Measurements from ENCODE around the gene DUSP2. TPM values are rescaled to one million over a fixed set of nuclear protein-coding genes. Genes with fewer than 3 reads are reported as not detected.

The DUSP2 gene
- total and polyA plus RNA-seq, 9 of the 15 experiments (the other 6 are each of a cell fraction or from before 2014, with no cell fraction given): 0.04 to 0.18 TPM; not detected in 7

DNA sequence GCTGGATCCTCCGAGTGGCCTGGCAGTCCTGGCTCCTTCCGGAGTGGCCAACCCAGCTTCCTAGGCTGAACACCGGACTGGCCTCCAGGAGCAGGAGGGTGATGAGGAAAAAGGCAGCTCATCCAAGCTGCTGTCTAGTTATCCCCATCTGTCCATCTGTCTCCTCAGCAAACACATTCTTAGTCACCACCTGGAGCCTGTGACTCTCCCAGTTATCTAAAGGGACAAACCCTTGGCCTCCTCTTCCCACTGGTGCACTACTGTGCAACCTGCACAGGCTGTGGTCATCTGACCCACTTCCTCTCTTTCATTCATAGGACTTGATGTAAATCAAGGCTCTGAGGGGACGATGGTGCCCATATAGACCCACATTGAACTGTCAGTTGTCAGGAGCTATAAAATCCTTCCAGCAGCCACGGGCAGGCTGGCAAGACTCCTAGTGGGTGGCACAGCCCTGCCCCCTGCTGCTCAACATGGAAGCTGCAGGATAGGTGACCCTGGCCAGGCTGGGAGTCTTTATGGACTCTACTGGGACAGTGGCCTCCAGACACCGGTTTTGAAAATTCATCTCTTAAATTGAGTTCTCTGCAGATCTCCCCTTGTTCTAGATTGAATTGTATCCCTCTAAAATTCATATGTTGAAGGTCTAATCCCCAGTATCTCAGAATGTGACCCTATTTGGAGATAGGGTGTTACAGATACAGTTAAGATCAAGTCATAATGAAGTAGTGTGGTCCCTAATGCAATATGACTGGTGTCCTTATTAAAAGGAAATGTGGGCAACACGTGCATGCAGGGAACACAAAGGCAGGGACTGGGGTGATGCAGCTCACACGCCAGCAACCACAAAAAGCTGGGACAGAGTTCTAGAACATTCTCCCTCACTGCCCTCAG, 29.3 kb upstream of the DUSP2 start (continued):
- TF ChIP-seq BHLHE40 (IDR thresholded peaks at IDR 0.05; ENCODE audit: low read length): peak; percentile 16; the same call in 1 of the 2 replicates
- TF ChIP-seq, protein P1, sequence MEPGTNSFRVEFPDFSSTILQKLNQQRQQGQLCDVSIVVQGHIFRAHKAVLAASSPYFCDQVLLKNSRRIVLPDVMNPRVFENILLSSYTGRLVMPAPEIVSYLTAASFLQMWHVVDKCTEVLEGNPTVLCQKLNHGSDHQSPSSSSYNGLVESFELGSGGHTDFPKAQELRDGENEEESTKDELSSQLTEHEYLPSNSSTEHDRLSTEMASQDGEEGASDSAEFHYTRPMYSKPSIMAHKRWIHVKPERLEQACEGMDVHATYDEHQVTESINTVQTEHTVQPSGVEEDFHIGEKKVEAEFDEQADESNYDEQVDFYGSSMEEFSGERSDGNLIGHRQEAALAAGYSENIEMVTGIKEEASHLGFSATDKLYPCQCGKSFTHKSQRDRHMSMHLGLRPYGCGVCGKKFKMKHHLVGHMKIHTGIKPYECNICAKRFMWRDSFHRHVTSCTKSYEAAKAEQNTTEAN (CRISPR knock-in tag; IDR thresholded peaks at IDR 0.05): no peak
- TF ChIP-seq DEAF1 (CRISPR knock-in tag; IDR thresholded peaks at IDR 0.05): peak; percentile 75
- no peak for TF ChIP-seq TGIF2 (CRISPR knock-in tag; IDR thresholded peaks at IDR 0.05)
- TF ChIP-seq ZBTB17 (CRISPR knock-in tag; IDR thresholded peaks at IDR 0.05): no peak
- TF ChIP-seq, protein P2, sequence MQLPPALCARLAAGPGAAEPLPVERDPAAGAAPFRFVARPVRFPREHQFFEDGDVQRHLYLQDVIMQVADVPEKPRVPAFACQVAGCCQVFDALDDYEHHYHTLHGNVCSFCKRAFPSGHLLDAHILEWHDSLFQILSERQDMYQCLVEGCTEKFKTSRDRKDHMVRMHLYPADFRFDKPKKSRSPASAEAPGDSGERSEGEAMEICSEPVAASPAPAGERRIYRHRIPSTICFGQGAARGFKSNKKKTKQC (CRISPR knock-in tag; IDR thresholded peaks at IDR 0.05): no peak
- TF ChIP-seq TFAP4 (CRISPR knock-in tag; IDR thresholded peaks at IDR 0.05; ENCODE audit: borderline replicate concordance): peak; percentile 6; the same call in 1 of the 2 replicates
- TF ChIP-seq MAFK (IDR thresholded peaks at IDR 0.05; ENCODE audit: low read length): 0 out of 2 replicates have a peak, but pooled peaks have one; percentile 8
- no peak for TF ChIP-seq PTRF (tag; IDR thresholded peaks at IDR 0.05)
- no peak for TF ChIP-seq GABPB1 (CRISPR knock-in tag; IDR thresholded peaks at IDR 0.05)
- peak; percentile 58 for TF ChIP-seq CBFA2T3 (IDR thresholded peaks at IDR 0.05)
- peak; percentile 64; the same call in 1 of the 2 replicates for TF ChIP-seq ARID2 (IDR thresholded peaks at IDR 0.05)
- TF ChIP-seq JUND (IDR thresholded peaks at IDR 0.05; ENCODE audit: borderline replicate concordance, low read depth, low read length): no peak
- TF ChIP-seq JUND (tag; IDR thresholded peaks at IDR 0.05; ENCODE audit: borderline replicate concordance, low read depth, low read length): 0 out of 3 replicates have a peak, but pooled peaks have one; percentile 13
- no peak for TF ChIP-seq HSF4 (CRISPR knock-in tag; IDR thresholded peaks at IDR 0.05; ENCODE audit: borderline replicate concordance)
- TF ChIP-seq STAG1 (CRISPR knock-in tag; IDR thresholded peaks at IDR 0.05; ENCODE audit: borderline replicate concordance): peak; percentile 10; the same call in 1 of the 2 replicates
- peak; percentile 67; the same call in 1 of the 2 replicates for TF ChIP-seq CC2D1A (IDR thresholded peaks at IDR 0.05)
- TF ChIP-seq FOXP1 (CRISPR knock-in tag; IDR thresholded peaks at IDR 0.05): 0 out of 2 replicates have a peak, but pooled peaks have one; percentile 41
- TF ChIP-seq, protein P3, sequence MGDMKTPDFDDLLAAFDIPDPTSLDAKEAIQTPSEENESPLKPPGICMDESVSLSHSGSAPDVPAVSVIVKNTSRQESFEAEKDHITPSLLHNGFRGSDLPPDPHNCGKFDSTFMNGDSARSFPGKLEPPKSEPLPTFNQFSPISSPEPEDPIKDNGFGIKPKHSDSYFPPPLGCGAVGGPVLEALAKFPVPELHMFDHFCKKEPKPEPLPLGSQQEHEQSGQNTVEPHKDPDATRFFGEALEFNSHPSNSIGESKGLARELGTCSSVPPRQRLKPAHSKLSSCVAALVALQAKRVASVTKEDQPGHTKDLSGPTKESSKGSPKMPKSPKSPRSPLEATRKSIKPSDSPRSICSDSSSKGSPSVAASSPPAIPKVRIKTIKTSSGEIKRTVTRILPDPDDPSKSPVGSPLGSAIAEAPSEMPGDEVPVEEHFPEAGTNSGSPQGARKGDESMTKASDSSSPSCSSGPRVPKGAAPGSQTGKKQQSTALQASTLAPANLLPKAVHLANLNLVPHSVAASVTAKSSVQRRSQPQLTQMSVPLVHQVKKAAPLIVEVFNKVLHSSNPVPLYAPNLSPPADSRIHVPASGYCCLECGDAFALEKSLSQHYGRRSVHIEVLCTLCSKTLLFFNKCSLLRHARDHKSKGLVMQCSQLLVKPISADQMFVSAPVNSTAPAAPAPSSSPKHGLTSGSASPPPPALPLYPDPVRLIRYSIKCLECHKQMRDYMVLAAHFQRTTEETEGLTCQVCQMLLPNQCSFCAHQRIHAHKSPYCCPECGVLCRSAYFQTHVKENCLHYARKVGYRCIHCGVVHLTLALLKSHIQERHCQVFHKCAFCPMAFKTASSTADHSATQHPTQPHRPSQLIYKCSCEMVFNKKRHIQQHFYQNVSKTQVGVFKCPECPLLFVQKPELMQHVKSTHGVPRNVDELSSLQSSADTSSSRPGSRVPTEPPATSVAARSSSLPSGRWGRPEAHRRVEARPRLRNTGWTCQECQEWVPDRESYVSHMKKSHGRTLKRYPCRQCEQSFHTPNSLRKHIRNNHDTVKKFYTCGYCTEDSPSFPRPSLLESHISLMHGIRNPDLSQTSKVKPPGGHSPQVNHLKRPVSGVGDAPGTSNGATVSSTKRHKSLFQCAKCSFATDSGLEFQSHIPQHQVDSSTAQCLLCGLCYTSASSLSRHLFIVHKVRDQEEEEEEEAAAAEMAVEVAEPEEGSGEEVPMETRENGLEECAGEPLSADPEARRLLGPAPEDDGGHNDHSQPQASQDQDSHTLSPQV (IDR thresholded peaks at IDR 0.05): no peak

All from K562 (cell line).